Left lung (tissue), 10 donors: Measurements from ENCODE around the gene DNAJC1. TPM values are rescaled to one million over a fixed set of nuclear protein-coding genes. Genes with fewer than 3 reads are reported as not detected.

Experiments
- ATAC-seq: fragments of 200-7000 bp; cut with Tn5 transposase; one replicate; pipeline ENCODE4 v1.9.1; 2020; ENCODE audit warnings: moderate library complexity
- DNase-seq, 4 donors: peaks; one replicate each; pipeline ENCODE4 v3.0.0-alpha.2; 2013 to 2020
- H3K27ac ChIP-seq, 2 donors: fragments of 200-600 bp; sonication (generic) in 1 of 2; one replicate each; pipeline versions ENCODE4 v1.5.0 to v1.8.0; 2020 to 2021
- H3K27me3 ChIP-seq, 2 donors: fragments of 200-600 bp; sonication (generic) in 1 of 2; one replicate each; pipeline versions ENCODE4 v1.5.0 to v1.8.0; 2020 to 2021
- H3K36me3 ChIP-seq, 2 donors: fragments of 200-600 bp; sonication (generic) in 1 of 2; one replicate each; pipeline versions ENCODE4 v1.5.0 to v1.8.0; 2020 to 2021
- H3K4me1 ChIP-seq, 2 donors: fragments of 200-600 bp; one replicate each; pipeline ENCODE4 v1.8.0; 2021
- H3K4me3 ChIP-seq, 2 donors: fragments of 200-600 bp; sonication (generic) in 1 of 2; one replicate each; pipeline versions ENCODE4 v1.5.0 to v1.8.0; 2020 to 2021; ENCODE audit warnings: mild to moderate bottlenecking in 1 of 2
- H3K9me3 ChIP-seq, 2 donors: fragments of 200-600 bp; sonication (generic) in 1 of 2; one replicate each; pipeline versions ENCODE4 v1.5.0 to v1.8.0; 2020 to 2021
- CTCF ChIP-seq, 2 donors: fragments of 200-600 bp; sonication (generic) in 1 of 2; IDR thresholded peaks; one replicate each; pipeline versions ENCODE4 v1.5.0 to v1.8.0; 2021; ENCODE audit warnings: antibody characterized with exemption in 2 of 2
- intact Hi-C, 2 donors: fragments of 100-400 bp; cut with DNase I; formaldehyde crosslinking; loops; one replicate each; pipeline versions ENCODE4 v1.11.2 to v1.14.2; 2022
- polyA plus RNA-seq, 6 donors: library from polyadenylated mRNA; unstranded; fragments of 120-200 nt; gene quantifications; one replicate each; pipeline ENCODE4 v1.2.1, GENCODE V29; 2013; ENCODE audit not compliant: insufficient read length in 6 of 6
- total RNA-seq, 2 donors: library from RNA; stranded (reverse); fragmentation: NEBNext Ultra II Directional; extraction: Animal tissue kit (Norgen Biotek cat#: 25700); gene quantifications; one replicate each; pipeline ENCODE4 v1.2.1, GENCODE V29; 2021
- donor health status: DM: no; HTN: yes; CAD: no.
- donor health status: DM: no; HTN: no; CAD: no.

Gene DNAJC1
- total and polyA plus RNA-seq, 8 donors = 29.1 to 40.9 (median 32.9) TPM

GRCh38 chr10:21715531-21716195 lies 287.9 kb downstream of the DNAJC1 start:
- Histone ChIP-seq H3K36me3 (peaks cover 0 to 46% of the 10 kb centered on the region in 2 donors), H3K4me1 (no peaks in the 10 kb centered on the region), H3K27ac (no peak overlapping the region), H3K27me3 (no peaks in the 10 kb centered on the region), H3K4me3 (no peak overlapping the region), H3K9me3 (no peaks in the 10 kb centered on the region)
- TF ChIP-seq CTCF (IDR thresholded peaks at IDR 0.05) = no peak
- intact Hi-C loops = no loop called here
- no peak for DNase-seq
- ATAC-seq = peak; percentile 30

GRCh38 chr10:21712975-21713374 lies 290.6 kb downstream of the DNAJC1 start:
- no peak for ATAC-seq

GRCh38 chr10:21707498-21707897 lies 296.0 kb downstream of the DNAJC1 start:
- ATAC-seq (no peak), DNase-seq (no peak)
- intact Hi-C loops = no loop called here
- Histone ChIP-seq H3K9me3 (no peaks in the 10 kb centered on the region), H3K27me3 (no peaks in the 10 kb centered on the region), H3K4me1 (peaks cover 0 to 6% of the 10 kb centered on the region in 2 donors), H3K27ac (no peak overlapping the region), H3K4me3 (no peak overlapping the region), H3K36me3 (peaks cover 0 to 9% of the 10 kb centered on the region in 2 donors)
- no peak for TF ChIP-seq CTCF (IDR thresholded peaks at IDR 0.05)

More at GRCh38 chr10:21712975-21713374, 290.6 kb downstream of the DNAJC1 start:
- Histone ChIP-seq H3K4me1 (no peaks in the 10 kb centered on the region), H3K36me3 (peaks cover 0 to 46% of the 10 kb centered on the region in 2 donors), H3K27ac (no peak overlapping the region), H3K4me3 (no peak overlapping the region), H3K27me3 (no peaks in the 10 kb centered on the region), H3K9me3 (no peaks in the 10 kb centered on the region)
- no peak for DNase-seq
- intact Hi-C loops = no loop called here
- no peak for TF ChIP-seq CTCF (IDR thresholded peaks at IDR 0.05)

Other genes with a start within 250 kb of the DNAJC1 start
- not detected for gene EBLN1, start 214.3 kb upstream of the DNAJC1 start, total RNA-seq
- gene EBLN1, start 214.3 kb upstream of the DNAJC1 start, polyA plus RNA-seq = not detected